Activated CD8-positive, alpha-beta T cell treated with anti-CD3 and anti-CD28 coated beads for 36 hours (primary cell): ENCODE measurements around the gene OPA1. TPM values are rescaled to one million over a fixed set of nuclear protein-coding genes. Genes with fewer than 3 reads are reported as not detected.

Experiments used
- ATAC-seq: fragments of 200-7000 bp; cut with Tn5 transposase; one replicate; pipeline ENCODE4 v1.10.0; 2021; ENCODE audit warnings: mild to moderate bottlenecking, moderate library complexity
- CTCF ChIA-PET: fragments of 350-600 bp; sonication (Branson Sonifier 250); formaldehyde crosslinking; loops from one replicate; lab custom pipeline; 2021; ENCODE audit warnings: antibody characterized with exemption; lab: Charles Lee
- POLR2A ChIA-PET: fragments of 350-600 bp; sonication (Branson Sonifier 250); formaldehyde crosslinking; loops from one replicate; lab custom pipeline; 2021; ENCODE audit warnings: antibody characterized with exemption; lab: Charles Lee
- DNase-seq: peaks from one replicate; pipeline ENCODE4 v3.0.0-alpha.2; 2020
- H3K27ac Mint-ChIP-seq: one replicate; pipeline ENCODE4 v1.8.0; 2021; ENCODE audit warnings: mild to moderate bottlenecking, mixed read lengths
- H3K27me3 Mint-ChIP-seq: one replicate; pipeline ENCODE4 v1.8.0; 2021; ENCODE audit warnings: mixed read lengths
- H3K36me3 Mint-ChIP-seq: one replicate; pipeline ENCODE4 v1.8.0; 2021; ENCODE audit warnings: low read depth, mixed read lengths
- H3K4me1 Mint-ChIP-seq: one replicate; pipeline ENCODE4 v1.8.0; 2021; ENCODE audit warnings: low read depth, mixed read lengths
- H3K4me3 Mint-ChIP-seq: one replicate; pipeline ENCODE4 v1.8.0; 2021; ENCODE audit warnings: mild to moderate bottlenecking, moderate library complexity, mixed read lengths
- H3K9me3 Mint-ChIP-seq: one replicate; pipeline ENCODE4 v1.8.0; 2021; ENCODE audit warnings: mixed read lengths
- intact Hi-C: fragments of 100-400 bp; cut with micrococcal nuclease; formaldehyde crosslinking; loops from one replicate; pipeline ENCODE4 v1.10.0; 2022
- total RNA-seq, 2 experiments: library from RNA; stranded (reverse); gene quantifications; one replicate each; pipeline ENCODE4 v1.2.3, GENCODE V29; 2021
- TF ChIP-seq, protein P1 (sequence below): fragments of 200-600 bp; IDR thresholded peaks from one replicate; pipeline ENCODE4 v1.8.0; 2022; ENCODE audit warnings: antibody characterized with exemption, mild to moderate bottlenecking

Gene OPA1
- total RNA-seq, 2 experiments from 2014 or later, result 84.8 to 104 TPM

DNA sequence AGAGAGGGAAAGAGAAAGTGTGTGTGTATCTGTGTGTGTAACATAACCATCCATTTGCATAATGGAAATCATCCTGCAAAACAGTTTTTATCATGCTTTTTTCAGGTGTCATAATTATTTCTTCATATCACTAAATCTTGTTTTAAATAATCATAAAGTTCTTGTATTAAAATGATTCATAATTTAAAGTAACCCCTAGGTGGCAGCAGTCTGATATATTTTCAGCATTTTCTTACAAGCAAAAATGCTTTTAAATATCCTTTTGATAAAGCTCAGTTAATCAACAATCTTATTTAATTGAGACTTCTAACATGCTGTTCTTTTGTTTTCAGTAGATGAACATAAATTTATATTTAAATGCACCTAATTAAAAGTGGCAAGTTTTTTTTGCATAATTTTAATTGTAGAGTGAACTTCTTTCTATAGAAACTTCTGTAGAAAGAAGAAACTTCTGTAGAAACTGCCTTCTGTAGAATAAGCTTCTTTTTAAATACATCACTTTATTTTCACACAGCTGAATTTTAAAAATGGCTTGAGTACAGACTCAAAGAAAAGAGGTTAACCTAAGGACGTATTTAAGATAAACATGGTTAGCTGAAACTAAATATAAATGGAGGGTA is 72.5 kb downstream of the OPA1 start:
- Mint-ChIP-seq H3K36me3 (peaks cover 36% of the 10 kb centered on the region), H3K9me3 (no peaks in the 10 kb centered on the region), H3K27ac (no peak overlapping the region), H3K4me3 (no peak overlapping the region), H3K27me3 (no peaks in the 10 kb centered on the region), H3K4me1 (no peaks in the 10 kb centered on the region)
- intact Hi-C loops, result loop anchor here (5.0 to 10.0 kb wide), 2 partner anchors 469 to 652 kb away; partner anchors contain the start of gene HES1
- DNase-seq (no peak), ATAC-seq (no peak)
- ChIA-PET POLR2A (no interaction called here), CTCF (interaction anchor here (0.6 to 2.4 kb wide), 20 partner anchors 9 to 1003 kb away, joined by 3 to 18 read pairs (median 4); no protein-coding TSS in a partner anchor)
- TF ChIP-seq, protein P1, sequence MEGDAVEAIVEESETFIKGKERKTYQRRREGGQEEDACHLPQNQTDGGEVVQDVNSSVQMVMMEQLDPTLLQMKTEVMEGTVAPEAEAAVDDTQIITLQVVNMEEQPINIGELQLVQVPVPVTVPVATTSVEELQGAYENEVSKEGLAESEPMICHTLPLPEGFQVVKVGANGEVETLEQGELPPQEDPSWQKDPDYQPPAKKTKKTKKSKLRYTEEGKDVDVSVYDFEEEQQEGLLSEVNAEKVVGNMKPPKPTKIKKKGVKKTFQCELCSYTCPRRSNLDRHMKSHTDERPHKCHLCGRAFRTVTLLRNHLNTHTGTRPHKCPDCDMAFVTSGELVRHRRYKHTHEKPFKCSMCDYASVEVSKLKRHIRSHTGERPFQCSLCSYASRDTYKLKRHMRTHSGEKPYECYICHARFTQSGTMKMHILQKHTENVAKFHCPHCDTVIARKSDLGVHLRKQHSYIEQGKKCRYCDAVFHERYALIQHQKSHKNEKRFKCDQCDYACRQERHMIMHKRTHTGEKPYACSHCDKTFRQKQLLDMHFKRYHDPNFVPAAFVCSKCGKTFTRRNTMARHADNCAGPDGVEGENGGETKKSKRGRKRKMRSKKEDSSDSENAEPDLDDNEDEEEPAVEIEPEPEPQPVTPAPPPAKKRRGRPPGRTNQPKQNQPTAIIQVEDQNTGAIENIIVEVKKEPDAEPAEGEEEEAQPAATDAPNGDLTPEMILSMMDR, result peak; percentile 74

DNA sequence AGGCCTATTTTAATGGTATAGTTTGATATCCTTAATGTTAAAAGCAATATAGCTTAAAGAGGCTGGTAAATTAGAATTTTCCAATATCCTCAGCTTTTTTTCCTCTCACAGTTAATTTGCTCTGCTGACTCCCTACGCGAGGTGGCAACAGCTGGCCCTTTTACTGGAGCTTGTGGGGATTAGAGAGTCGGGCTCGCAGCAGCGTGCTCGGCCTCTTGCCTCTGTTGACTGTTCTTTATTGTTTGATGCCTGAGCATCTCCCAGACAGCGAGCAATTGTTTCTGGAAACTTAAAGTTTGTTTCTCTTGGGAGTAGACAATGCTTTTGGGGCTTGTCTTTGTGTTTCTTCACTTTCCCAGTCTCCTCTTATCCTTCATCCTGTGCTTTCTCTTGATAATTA is 80.8 kb downstream of the OPA1 start:
- DNase-seq, result no peak
- H3K36me3 Mint-ChIP-seq, result peaks cover 22% of the 10 kb centered on the region
- ChIA-PET POLR2A (no interaction called here), CTCF (interaction anchor here (1.2 kb wide), 1 partner anchor 12 kb away, joined by 4 read pairs; no protein-coding TSS in a partner anchor)
- no peaks in the 10 kb centered on the region for H3K9me3 Mint-ChIP-seq
- intact Hi-C loops, result no loop called here
- no peak overlapping the region for H3K4me3 Mint-ChIP-seq
- ATAC-seq, result no peak
- no peaks in the 10 kb centered on the region for H3K27me3 Mint-ChIP-seq
- no peak overlapping the region for H3K27ac Mint-ChIP-seq
- H3K4me1 Mint-ChIP-seq, result peaks cover 7% of the 10 kb centered on the region
- TF ChIP-seq, protein P1, result no peak

DNA sequence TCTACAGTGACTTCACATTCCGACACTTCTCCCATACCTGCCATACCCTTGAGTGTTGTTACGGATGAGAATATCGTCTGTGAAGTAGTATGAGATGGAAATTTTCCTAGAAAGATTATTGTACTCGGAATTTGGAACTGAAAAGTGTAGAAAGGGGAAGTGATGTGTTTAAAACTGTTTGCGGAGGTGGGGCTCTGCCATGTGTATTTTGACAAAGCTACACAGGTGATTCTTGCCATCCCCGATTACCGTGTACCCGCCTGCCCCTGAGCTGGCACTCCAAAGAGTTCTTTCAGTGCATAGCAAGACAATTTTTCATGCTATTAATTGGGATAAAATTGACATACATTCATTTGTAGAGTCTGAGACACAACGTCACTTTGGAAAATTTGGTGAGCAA is 81.7 kb downstream of the OPA1 start:
- Mint-ChIP-seq H3K4me3 (no peak overlapping the region), H3K9me3 (no peaks in the 10 kb centered on the region), H3K27me3 (no peaks in the 10 kb centered on the region), H3K27ac (no peak overlapping the region), H3K36me3 (peaks cover 19% of the 10 kb centered on the region), H3K4me1 (peaks cover 7% of the 10 kb centered on the region)
- DNase-seq (no peak), ATAC-seq (no peak)
- ChIA-PET CTCF (interaction anchor here (1.0 to 1.2 kb wide), 2 partner anchors 9 to 32 kb away, joined by 3 read pairs; no protein-coding TSS in a partner anchor), POLR2A (no interaction called here)
- intact Hi-C loops, result no loop called here
- TF ChIP-seq, protein P1, result no peak

DNA sequence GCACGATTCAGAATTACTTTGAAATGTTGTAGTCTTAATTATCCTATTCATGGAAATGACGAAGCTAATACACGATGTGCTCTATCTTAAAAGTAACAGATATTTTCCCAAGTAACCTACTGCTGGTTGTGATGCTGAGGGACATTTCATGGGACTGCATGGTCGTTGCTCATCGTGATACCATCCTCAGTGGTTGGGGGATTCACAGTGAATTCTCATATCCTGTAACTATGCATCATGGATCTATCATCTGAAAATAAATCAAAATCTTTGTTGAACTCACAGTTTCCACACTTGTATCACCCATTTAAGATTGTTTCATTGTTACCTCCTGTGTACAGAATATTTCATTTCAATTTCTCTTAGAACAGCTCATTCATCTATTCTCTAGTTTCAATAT is 84.7 kb downstream of the OPA1 start:
- H3K36me3 Mint-ChIP-seq, result peaks cover 21% of the 10 kb centered on the region
- TF ChIP-seq, protein P1, result no peak
- H3K4me1 Mint-ChIP-seq, result peaks cover 7% of the 10 kb centered on the region
- ChIA-PET POLR2A (interaction anchor here (1.0 kb wide), 1 partner anchor 9 kb away, joined by 3 read pairs; no protein-coding TSS in a partner anchor), CTCF (no interaction called here)
- peak; percentile 4 for DNase-seq
- H3K4me3 Mint-ChIP-seq, result no peak overlapping the region
- peak; percentile 65 for ATAC-seq
- no peaks in the 10 kb centered on the region for H3K27me3 Mint-ChIP-seq
- H3K9me3 Mint-ChIP-seq, result no peaks in the 10 kb centered on the region
- intact Hi-C loops, result no loop called here
- H3K27ac Mint-ChIP-seq, result peak overlapping the region; percentile 1

DNA sequence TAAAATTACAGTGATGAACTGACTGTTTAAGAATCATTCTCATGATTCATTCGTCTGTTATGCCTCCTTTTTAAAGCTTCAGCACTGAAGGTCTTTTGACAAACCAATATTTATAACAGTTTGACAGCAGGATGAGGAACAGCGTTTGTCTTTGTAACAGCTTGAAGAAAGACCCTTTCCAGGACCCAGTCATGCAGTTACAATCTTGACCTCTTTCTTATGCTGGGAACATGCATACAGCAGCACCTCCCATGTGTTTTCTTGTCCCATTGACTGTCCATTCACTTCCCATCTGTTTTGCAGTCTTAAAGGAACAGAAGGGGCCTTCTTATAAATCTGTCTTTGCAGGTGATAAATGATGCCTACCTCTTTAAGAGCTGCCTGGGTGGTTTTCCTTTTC is 87.2 kb downstream of the OPA1 start:
- POLR2A ChIA-PET, result no interaction called here
- CTCF ChIA-PET, result interaction anchor here (1.1 kb wide), 1 partner anchor 636 kb away, joined by 3 read pairs; no protein-coding TSS in a partner anchor
- Mint-ChIP-seq H3K36me3 (peaks cover 24% of the 10 kb centered on the region), H3K4me1 (peaks cover 7% of the 10 kb centered on the region), H3K27me3 (no peaks in the 10 kb centered on the region), H3K4me3 (no peak overlapping the region), H3K27ac (no peak overlapping the region), H3K9me3 (no peaks in the 10 kb centered on the region)
- intact Hi-C loops, result no loop called here
- DNase-seq (no peak), ATAC-seq (no peak)
- TF ChIP-seq, protein P1, result no peak
